ENCODE data around the gene KIAA1217.

DNA sequence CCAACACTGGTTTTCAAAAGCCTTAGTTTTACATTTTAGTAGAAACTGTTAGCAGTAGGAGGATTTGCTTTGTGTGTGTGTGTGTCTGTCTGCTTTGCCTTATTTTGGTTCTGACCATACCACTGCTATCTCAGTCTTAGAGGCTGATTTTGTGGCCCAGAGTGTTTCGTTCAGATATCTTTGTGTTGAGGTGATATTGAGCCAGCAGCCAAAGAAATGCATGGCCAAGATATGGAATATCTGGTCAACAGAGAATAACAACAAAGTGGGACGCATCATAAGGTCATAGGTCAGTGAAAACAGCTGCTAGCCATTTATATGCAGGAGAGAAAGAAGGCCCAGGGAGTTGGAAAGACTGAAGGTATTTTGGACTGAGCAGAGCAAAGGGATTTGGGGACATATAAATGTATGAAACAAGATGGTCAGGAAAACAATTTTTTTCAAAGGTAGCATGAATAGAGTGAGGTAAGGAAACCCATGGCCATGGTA lies 47.7 kb downstream of the KIAA1217 start:
- TF ChIP-seq, protein P1, sequence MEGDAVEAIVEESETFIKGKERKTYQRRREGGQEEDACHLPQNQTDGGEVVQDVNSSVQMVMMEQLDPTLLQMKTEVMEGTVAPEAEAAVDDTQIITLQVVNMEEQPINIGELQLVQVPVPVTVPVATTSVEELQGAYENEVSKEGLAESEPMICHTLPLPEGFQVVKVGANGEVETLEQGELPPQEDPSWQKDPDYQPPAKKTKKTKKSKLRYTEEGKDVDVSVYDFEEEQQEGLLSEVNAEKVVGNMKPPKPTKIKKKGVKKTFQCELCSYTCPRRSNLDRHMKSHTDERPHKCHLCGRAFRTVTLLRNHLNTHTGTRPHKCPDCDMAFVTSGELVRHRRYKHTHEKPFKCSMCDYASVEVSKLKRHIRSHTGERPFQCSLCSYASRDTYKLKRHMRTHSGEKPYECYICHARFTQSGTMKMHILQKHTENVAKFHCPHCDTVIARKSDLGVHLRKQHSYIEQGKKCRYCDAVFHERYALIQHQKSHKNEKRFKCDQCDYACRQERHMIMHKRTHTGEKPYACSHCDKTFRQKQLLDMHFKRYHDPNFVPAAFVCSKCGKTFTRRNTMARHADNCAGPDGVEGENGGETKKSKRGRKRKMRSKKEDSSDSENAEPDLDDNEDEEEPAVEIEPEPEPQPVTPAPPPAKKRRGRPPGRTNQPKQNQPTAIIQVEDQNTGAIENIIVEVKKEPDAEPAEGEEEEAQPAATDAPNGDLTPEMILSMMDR (conservative IDR thresholded peaks at IDR 0.05; ENCODE audit: low read length): no peak
- no peak for TF ChIP-seq EZH2phosphoT487 (IDR thresholded peaks at IDR 0.05; ENCODE audit: borderline replicate concordance)
